Cerebellar nuclear complex (tissue), 1 donor: Measurements from ENCODE around the gene SYT6.

ENCODE experiments used
- DNase-seq, 2 experiments: peaks; one replicate each; lab custom pipeline; 2025; lab: John Stamatoyannopoulos, UW

SYT6 gene

DNA sequence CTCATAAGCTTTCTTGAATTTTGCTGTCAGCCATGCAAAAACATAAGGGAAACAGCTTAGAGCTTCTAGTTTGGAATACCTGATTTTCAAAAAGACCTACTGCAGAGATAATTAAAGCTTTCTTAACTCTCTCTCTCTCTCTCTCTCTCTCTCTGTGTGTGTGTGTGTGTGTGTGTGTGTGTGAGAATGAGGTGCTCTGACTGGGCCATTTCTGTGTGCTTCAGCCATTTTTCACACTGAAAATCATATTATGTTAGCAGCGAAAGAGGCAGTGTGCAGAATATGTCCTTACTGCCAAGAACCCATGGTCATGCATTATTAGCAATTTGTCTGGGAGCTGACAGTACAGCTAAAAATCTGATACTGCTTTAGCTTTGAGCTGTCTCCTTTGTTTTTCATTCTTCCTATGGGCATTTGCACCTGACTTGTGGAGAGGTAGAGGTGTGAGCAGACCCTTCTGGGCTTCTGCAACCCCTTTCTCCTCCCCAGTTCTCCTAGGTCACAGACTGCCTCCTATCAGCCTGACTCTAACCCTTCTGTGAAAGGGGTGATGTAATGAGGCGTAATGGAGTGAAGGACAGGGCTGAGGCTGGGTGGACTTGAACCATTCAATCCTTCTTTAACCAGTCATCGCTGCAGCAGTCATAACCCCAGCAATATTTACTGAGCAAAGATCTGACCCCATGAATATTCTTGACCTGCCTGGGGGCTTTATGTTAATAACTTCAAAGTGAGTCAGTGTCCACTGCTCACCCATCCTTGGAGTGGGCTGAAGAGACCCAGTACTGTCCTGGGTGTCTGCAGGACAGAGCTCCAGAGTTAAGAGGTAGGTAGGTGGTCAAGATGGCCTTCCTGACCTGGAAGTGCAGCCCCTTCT is 61.2 kb downstream of the SYT6 start:
- no peak for DNase-seq

DNA sequence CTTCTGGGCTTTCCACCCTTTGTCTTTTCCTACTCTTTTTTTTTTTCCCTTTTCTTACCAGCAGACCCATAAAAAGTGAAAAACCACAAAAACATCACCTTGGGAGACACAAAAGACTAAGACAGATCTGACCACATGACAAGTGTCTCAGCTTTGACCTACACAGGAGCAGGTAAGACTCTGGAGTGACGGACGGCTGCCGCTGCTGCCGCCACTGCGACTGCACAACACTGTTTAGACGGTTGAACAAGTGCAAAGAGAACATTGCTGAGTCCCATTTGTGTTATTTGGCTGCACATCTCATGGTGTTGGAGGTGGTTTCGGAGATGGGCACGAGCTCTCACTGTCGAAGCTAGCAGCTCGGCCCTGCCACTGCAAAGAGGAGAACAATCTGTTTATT is 62.0 kb downstream of the SYT6 start:
- no peak for DNase-seq

- no peak for DNase-seq
Observed at GRCh38 chr1:114090738-114091505, 62.7 kb downstream of the SYT6 start.

- no peak for DNase-seq
Observed at GRCh38 chr1:114089502-114090138, 64.0 kb downstream of the SYT6 start.

DNA sequence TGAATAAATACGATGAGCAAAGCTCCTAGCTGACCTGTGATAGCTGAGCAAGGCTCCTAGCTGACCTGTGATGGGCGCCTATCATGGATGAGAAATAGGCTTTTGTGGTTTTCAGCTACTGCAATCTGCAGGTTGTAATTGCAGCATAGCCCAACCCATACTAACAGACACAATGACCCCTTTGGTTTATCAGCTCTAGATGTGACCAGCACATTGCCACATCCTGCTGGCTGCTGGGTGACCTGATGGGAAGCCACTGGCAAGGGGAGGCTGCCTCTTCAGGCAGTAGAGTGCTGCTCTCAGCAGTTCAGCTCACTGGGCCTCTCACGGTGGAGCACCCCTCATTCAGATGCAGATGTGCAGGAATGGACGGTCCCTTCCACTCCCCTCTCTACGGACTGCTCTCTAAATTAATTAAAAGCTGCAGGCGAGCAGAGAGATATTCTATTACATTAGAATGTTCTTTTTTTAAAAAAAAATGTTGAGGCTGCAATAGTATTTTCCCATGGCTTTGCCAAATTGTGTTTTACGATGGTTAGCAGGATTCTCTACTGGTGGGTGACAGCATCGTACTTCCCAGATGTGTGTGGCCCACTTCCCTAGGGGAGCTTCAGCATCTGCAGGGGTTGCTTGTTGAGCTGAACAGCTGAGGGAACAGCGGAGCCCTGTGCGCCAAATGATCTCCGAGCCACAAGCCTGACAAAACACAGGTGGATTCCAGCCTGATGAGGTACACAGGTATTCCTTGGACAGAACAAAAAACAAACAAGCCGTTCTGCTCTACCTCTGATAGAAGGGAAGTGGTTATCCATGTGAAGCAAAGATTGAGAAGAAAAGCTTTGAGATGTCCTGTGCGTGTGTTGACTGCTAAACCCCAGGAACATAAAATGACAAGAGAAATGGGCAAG is 65.0 kb downstream of the SYT6 start:
- DNase-seq = no peak

DNA sequence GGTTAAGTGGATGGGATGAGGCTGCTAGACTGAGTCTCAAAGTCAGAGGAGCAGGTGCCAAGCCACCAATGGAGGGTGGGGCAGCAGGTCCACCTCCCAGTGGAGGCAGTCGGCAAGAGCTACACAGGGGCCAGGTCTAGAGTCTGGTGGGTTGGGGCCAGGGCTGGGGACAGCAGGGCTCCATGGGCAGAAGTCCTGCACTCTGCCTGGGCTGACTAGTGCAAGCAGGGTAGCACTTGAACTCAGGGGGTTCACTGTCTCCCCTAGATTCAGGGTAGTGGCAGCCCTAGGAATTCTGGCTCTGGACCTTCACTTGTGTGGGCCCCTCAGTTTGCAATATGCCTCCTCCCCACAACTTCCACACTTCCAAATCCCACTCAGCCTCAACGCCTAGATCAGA is 66.2 kb downstream of the SYT6 start:
- DNase-seq = no peak

- DNase-seq = no peak
Observed at GRCh38 chr1:114086601-114087368, 66.9 kb downstream of the SYT6 start.

DNA sequence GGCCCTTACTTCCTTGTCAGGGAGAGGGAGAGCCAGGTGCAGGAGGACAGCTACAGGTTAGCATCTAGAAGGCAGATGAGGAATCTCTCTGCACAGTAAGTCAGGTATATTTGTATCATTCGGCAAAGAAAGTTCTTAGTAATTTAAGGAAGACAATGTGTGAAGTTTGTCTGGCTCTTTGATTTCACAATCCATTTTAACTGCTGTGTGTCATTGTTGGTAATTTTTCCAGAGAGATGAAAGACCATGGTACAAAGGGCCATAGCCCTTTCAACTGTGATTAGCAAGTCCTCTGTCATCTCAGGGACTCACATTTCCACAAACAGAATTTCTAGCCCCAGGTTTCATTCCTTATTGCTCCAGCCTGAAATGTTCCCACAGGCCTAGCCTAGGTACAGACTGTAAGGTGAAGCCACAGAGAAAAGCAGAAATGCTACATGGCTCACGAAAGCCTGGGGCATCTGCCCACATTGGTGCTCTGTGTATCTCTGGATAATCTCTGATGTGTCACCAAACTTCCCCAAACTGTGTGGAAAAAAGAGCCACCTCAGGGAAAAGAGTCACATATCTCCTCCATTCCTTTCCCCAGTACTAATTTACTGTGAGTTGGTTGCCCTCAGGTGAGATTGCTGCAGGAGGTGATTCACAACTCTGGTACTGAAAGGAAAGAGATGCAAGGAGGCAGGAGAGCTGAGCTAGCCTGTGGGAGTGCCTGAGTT is 70.6 kb downstream of the SYT6 start:
- no peak for DNase-seq

DNA sequence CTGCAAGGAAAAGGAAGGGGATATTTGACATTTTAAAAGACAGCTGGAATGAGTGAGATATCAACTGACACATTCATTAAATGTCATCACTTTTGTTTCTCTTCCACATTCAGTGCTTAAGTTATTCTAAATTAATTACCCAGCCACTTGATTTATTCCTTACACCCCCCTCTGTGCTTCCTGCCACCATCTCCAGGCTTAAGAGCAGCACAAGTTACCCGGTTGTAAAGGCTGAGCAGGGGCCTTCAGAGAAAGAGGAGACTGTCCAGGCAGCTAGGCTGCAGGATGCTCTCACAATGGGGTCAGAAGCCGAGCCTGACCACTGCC is 71.4 kb downstream of the SYT6 start:
- DNase-seq = no peak

DNA sequence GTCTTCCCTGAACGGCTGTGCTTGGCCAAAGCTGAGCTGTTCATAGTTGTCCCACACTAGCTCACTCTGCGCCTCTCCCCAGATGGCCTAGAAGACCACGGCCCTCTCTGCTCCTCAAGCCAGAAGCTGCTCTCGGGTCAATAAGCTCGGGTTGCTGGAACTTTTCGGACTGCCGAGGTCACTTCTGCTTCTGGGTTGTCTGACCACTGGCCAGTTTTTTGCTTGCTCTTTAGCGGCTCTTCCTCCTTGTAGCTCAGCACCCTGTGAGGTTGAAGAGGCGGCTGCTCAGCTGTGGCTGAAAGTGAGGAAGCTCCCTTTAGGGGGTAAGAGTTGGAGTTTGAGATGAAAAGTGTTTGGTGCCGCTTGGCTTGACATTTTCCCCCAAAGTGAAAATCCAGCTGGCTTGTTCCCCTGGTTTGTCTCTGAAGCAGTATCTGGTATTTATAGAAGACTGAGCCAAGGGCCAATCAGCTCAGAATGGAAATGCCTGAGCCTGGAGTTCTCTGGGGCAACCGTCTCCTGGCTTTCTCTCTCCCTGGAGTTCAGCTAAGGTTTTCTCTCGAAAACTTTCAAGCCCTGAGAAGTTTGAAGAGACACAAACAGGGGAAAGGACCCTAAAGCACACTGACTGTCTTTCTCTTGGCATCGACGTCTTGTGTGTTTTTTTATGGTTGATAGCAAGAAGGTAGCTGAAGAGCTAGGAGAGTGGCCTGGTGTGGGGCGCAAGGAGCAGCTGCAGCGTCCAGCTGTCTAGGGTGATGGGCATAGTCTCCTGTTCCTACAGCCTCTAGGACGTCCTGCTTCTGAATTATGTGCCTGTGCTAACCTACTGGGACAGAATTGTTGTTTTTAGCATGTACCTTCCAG is 72.0 kb downstream of the SYT6 start:
- DNase-seq = no peak

DNA sequence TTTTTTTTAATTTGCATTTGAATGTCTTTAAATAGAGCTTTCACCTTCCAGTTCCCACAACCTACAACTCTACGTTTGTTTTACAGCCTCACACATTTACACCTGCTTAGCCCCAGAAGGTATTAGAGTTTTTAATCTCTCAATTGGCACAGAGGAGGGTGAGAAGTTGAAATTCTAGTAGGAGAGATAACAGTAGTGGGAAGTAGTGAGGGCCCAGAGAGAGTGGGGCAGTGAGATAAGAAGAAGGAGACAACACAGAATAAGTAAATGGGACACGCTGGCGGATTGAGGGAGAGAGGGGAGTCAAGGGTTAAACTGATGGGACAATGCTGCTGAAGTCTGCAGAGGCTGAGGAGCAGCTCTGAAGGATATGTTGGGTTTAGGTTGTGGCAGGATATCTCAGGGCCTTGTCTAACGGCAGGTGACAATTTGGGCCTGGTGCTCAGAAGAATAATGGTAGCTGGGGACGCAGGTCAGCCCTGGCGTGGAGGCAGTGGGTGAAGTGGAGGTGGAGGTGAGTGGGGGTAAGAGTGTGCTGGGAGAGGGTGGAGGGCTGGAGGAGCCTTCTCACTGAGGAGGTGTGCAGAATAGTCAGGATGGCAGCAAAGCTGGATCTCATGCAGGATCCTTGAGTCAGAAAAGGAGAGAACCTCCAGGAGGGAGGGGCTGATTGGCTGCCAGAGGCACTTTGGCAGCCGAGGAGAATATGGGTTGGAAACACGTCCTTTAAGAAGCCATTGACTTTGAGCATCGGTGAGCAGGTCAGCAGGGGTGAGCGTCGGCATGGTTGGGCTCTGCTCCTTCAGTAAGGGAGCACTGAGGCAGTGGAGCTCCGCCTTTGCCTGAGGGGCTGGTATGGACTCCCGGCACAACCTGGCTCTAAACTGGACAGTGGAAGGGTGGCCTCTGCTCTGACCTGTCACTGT is 72.9 kb downstream of the SYT6 start:
- no peak for DNase-seq

DNA sequence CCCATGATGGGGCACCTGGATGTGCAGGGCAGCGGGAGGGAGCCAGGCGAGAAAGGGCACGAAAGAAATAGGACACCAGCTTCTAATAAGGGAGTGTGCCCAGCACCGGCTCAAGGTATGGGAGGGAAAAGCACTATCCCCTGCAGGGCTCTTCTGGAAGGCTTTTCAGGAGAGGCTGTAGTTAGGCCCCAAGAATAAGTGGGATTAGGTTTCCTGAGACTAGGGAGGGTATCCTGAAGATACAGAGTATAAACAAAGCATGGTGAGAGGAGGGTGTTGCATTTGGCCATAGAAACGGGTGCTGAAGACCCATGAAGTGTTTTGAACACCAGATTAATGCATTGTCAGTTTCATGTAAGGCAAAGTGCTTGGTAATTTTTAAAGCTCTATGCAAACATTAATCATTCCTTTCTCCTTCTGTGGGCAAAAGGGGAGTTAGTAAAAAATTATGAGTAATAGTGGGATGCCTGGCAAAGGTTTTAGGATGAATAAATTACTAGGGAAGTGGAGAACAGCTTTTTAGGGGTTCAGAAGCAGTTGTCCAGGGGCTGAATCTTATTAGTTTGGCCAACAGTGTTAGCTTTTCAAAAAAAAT is 74.0 kb downstream of the SYT6 start:
- DNase-seq = no peak

DNA sequence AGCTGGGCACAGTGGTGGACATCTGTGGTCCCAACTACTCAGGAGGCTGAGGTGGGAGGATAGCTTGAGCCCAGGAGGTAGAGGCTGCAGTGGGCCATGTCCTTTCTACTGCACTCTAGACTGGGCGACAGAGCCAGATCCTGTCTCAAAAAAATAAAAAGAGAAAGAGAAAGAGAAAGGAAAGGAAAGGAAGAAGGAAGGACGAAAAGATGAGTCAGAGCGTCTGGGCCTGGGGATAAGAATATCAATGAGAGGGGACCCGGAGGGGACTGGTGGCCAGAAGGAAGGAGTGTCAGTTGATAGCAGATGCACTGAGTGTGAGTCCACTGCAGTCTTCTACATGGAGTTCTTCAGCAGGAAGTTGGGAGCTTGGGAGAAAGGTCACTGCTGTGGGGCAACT is 75.6 kb downstream of the SYT6 start:
- DNase-seq = no peak

- DNase-seq = no peak
Observed at GRCh38 chr1:114077188-114077587, 76.5 kb downstream of the SYT6 start.

GRCh38 chr1:114076308-114076707 is 77.4 kb downstream of the SYT6 start:
- DNase-seq = peak in 1 of 2 experiments; percentile 16

GRCh38 chr1:114075546-114076242 is 78.0 kb downstream of the SYT6 start:
- no peak for DNase-seq

- DNase-seq = no peak
Observed at GRCh38 chr1:114075105-114075504, 78.6 kb downstream of the SYT6 start.
